K562 (cell line): ENCODE measurements around the gene NDUFAF8. TPM values are rescaled to one million over a fixed set of nuclear protein-coding genes. Genes with fewer than 3 reads are reported as not detected.

ENCODE experiments used
- ATF4 ChIP-seq: fragments of 450-650 bp; formaldehyde crosslinking; IDR thresholded peaks from 2 replicates; pipeline ENCODE4 v1.4.0; 2022; ENCODE audit warnings: mild to moderate bottlenecking, moderate library complexity
- BCLAF1 ChIP-seq, 2 experiments: fragments of 450-650 bp in 1 of 2; IDR thresholded peaks; 2 replicates each; pipeline ENCODE4 v1.6.1; 2011 to 2017; ENCODE audit warnings: low read depth in 2 of 2, antibody characterized with exemption in 1 of 2, borderline replicate concordance in 1 of 2, low read length in 1 of 2, mild to moderate bottlenecking in 1 of 2, mixed read lengths in 1 of 2; ENCODE audit not compliant: control insufficient read depth in 1 of 2
- CSDE1 ChIP-seq, 2 experiments: fragments of 450-650 bp; IDR thresholded peaks; 2 replicates each; pipeline ENCODE4 v1.6.1; 2016; ENCODE audit warnings: mild to moderate bottlenecking in 1 of 2
- DIDO1 ChIP-seq: fragments of 450-650 bp; IDR thresholded peaks from 2 replicates; pipeline ENCODE4 v1.6.1; 2016; ENCODE audit warnings: low read depth, missing biosample characterization, missing genetic modification characterization
- ETS2 ChIP-seq: IDR thresholded peaks from 2 replicates; pipeline ENCODE4 v1.6.1; 2016; ENCODE audit warnings: borderline replicate concordance, missing genetic modification characterization, mild to moderate bottlenecking, moderate library complexity, missing compliant biosample characterization; ENCODE audit not compliant: poor library complexity, severe bottlenecking
- ETV6 ChIP-seq, 3 experiments: fragments of 150-350 bp in 1 of 3; sonication (generic) in 1 of 3; formaldehyde crosslinking in 1 of 3; IDR thresholded peaks; 2 replicates each; pipeline versions ENCODE4 v1.6.1 to v1.8.0; 2014 to 2022; ENCODE audit warnings: borderline replicate concordance in 2 of 3, low read depth in 2 of 3, antibody characterized with exemption in 1 of 3, low read length in 1 of 3, mild to moderate bottlenecking in 1 of 3, missing genetic modification reagents in 1 of 3
- EWSR1 ChIP-seq: fragments of 450-650 bp; IDR thresholded peaks from 2 replicates; pipeline ENCODE4 v1.6.1; 2018; ENCODE audit warnings: borderline replicate concordance, mild to moderate bottlenecking, low read depth, moderate library complexity; ENCODE audit not compliant: partially characterized antibody
- FOXK1 ChIP-seq: sonication (generic); formaldehyde crosslinking; IDR thresholded peaks from 2 replicates; pipeline ENCODE4 v1.8.0; 2022; ENCODE audit warnings: missing genetic modification reagents, mild to moderate bottlenecking, borderline replicate concordance
- HMG20B ChIP-seq: fragments of 250-450 bp; sonication (Bioruptor Pico); IDR thresholded peaks from 2 replicates; pipeline ENCODE4 v1.5.0; 2021; ENCODE audit warnings: mild to moderate bottlenecking
- MTA1 ChIP-seq: fragments of 450-650 bp; IDR thresholded peaks from 2 replicates; pipeline ENCODE4 v1.6.1; 2017; ENCODE audit warnings: borderline replicate concordance
- NFATC3 ChIP-seq: fragments of 450-650 bp; IDR thresholded peaks from 2 replicates; pipeline ENCODE4 v1.6.1; 2017; ENCODE audit warnings: mild to moderate bottlenecking
- NFXL1 ChIP-seq: fragments of 450-650 bp; formaldehyde crosslinking; IDR thresholded peaks from 2 replicates; pipeline ENCODE4 v1.4.0; 2021; ENCODE audit warnings: mild to moderate bottlenecking
- PHF8 ChIP-seq: fragments of 200-600 bp; sonication (generic); IDR thresholded peaks from 2 replicates; pipeline ENCODE4 v1.6.1; 2012; ENCODE audit warnings: mixed run types, mild to moderate bottlenecking, inconsistent platforms, low read length, moderate library complexity, borderline replicate concordance
- RBFOX2 ChIP-seq: fragments of 200-400 bp; formaldehyde crosslinking; IDR thresholded peaks from 2 replicates; pipeline ENCODE4 v1.6.1; 2017; ENCODE audit warnings: low read depth, mild to moderate bottlenecking, low read length, moderate library complexity
- SRF ChIP-seq, 2 experiments: fragments of 250-450, 450-650 bp in 1 of 2; sonication (Bioruptor Pico) in 1 of 2; sonication (generic) in 1 of 2; formaldehyde crosslinking; IDR thresholded peaks; 2 replicates each; pipeline versions ENCODE4 v1.5.0 to v1.5.1; 2020 to 2022; ENCODE audit warnings: mild to moderate bottlenecking in 1 of 2, missing genetic modification reagents in 1 of 2
- TAF7 ChIP-seq: fragments of 450-650 bp; IDR thresholded peaks from 2 replicates; pipeline ENCODE4 v1.6.1; 2016; ENCODE audit warnings: missing genetic modification characterization, missing compliant biosample characterization
- XRCC5 ChIP-seq: fragments of 200-400 bp; formaldehyde crosslinking; IDR thresholded peaks from 2 replicates; pipeline ENCODE4 v1.6.1; 2017; ENCODE audit warnings: low read depth, mild to moderate bottlenecking, low read length
- ZNF146 ChIP-seq: IDR thresholded peaks from one replicate; pipeline ENCODE4 v1.6.1; 2018; ENCODE audit warnings: missing compliant biosample characterization; ENCODE audit not compliant: unreplicated experiment
- ZNF224 ChIP-seq: sonication (generic); formaldehyde crosslinking; IDR thresholded peaks from 2 replicates; pipeline ENCODE4 v1.8.0; 2022; ENCODE audit warnings: mild to moderate bottlenecking, missing genetic modification reagents
- ZNF75A ChIP-seq: fragments of 450-650 bp; formaldehyde crosslinking; IDR thresholded peaks from 2 replicates; pipeline ENCODE4 v1.4.0; 2020; ENCODE audit warnings: mild to moderate bottlenecking
- ZSCAN29 ChIP-seq: fragments of 450-650 bp; IDR thresholded peaks from 2 replicates; pipeline ENCODE4 v1.6.1; 2017
- polyA plus RNA-seq, 8 experiments: library from polyadenylated mRNA; depleted of rRNA in 4 of 8; stranded (reverse) in 5 of 8; unstranded in 3 of 8; fragments of >200 nt; fragmentation: Nextera tagmentation in 2 of 8; fragmentation: Illumina TruSeq in 1 of 8; extraction: Ambion mirVana in 2 of 8; extraction: Trizol in 1 of 8; gene quantifications; 2 replicates each; pipeline versions ENCODE4 v1.2.1 to v1.2.3, GENCODE V29; 2011 to 2014; ENCODE audit warnings: inconsistent platforms in 1 of 8, missing spikeins in 1 of 8
- total RNA-seq, 7 experiments: library from RNA; depleted of rRNA in 6 of 7; stranded (reverse); fragments of >200 nt in 6 of 7; fragmentation: Illumina TruSeq in 2 of 7; extraction: Trizol in 2 of 7; gene quantifications; 2 replicates each; pipeline versions ENCODE4 v1.2.1 to v1.2.3, GENCODE V29; 2011 to 2021; ENCODE audit warnings: low replicate concordance in 1 of 7
- TF ChIP-seq, protein P1 (sequence below): sonication (generic); formaldehyde crosslinking; IDR thresholded peaks from 2 replicates; pipeline ENCODE4 v1.9.0; 2022; ENCODE audit warnings: mild to moderate bottlenecking, missing genetic modification reagents
- TF ChIP-seq, protein P2 (sequence below): fragments of 250-450 bp; sonication (Bioruptor Pico); IDR thresholded peaks from 2 replicates; pipeline ENCODE4 v1.5.0; 2021

The NDUFAF8 gene
- total and polyA plus RNA-seq, 9 of the 15 experiments (the other 6 are each of a cell fraction or from before 2014, with no cell fraction given) = 13.5 to 144 (median 90.0) TPM

- no peak for TF ChIP-seq ZNF224
- no peak for TF ChIP-seq ETV6 (IDR thresholded peaks at IDR 0.05; ENCODE audit: borderline replicate concordance in 1 of 2, low read depth in 2 of 2, low read length in 1 of 2)
- no peak for TF ChIP-seq ETV6 (CRISPR knock-in tag; IDR thresholded peaks at IDR 0.05; ENCODE audit: borderline replicate concordance)
- no peak for TF ChIP-seq ZNF146 (CRISPR knock-in tag)
- TF ChIP-seq NFATC3 = no peak
- TF ChIP-seq ATF4 (CRISPR knock-in tag) = no peak
- TF ChIP-seq ZNF75A (CRISPR knock-in tag) = no peak
- no peak for TF ChIP-seq ETS2
- TF ChIP-seq HMG20B (CRISPR knock-in tag) = no peak
- TF ChIP-seq PHF8 = no peak
- TF ChIP-seq RBFOX2 = no peak
- TF ChIP-seq, protein P1, sequence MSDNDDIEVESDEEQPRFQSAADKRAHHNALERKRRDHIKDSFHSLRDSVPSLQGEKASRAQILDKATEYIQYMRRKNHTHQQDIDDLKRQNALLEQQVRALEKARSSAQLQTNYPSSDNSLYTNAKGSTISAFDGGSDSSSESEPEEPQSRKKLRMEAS (CRISPR knock-in tag) = 0 out of 2 replicates have a peak, but pooled peaks have one; percentile 58
- 0 out of 2 replicates have a peak, but pooled peaks have one; percentile 14 for TF ChIP-seq XRCC5
- no peak for TF ChIP-seq BCLAF1 (IDR thresholded peaks at IDR 0.05; ENCODE audit: borderline replicate concordance in 1 of 2, control insufficient read depth in 1 of 2, low read depth in 2 of 2, low read length in 1 of 2)
- TF ChIP-seq DIDO1 (tag) = no peak
- TF ChIP-seq TAF7 (tag) = no peak
- no peak for TF ChIP-seq NFXL1 (CRISPR knock-in tag)
- TF ChIP-seq, protein P2, sequence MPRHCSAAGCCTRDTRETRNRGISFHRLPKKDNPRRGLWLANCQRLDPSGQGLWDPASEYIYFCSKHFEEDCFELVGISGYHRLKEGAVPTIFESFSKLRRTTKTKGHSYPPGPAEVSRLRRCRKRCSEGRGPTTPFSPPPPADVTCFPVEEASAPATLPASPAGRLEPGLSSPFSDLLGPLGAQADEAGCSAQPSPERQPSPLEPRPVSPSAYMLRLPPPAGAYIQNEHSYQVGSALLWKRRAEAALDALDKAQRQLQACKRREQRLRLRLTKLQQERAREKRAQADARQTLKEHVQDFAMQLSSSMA (CRISPR knock-in tag) = no peak
- TF ChIP-seq MTA1 = no peak
- TF ChIP-seq FOXK1 (CRISPR knock-in tag) = 0 out of 2 replicates have a peak, but pooled peaks have one; percentile 30
- TF ChIP-seq EWSR1 = no peak
- no peak for TF ChIP-seq CSDE1 (IDR thresholded peaks at IDR 0.05)
- TF ChIP-seq SRF (CRISPR knock-in tag; IDR thresholded peaks at IDR 0.05) = no peak
- TF ChIP-seq ZSCAN29 = no peak
Observed at GRCh38 chr17:81239714-81240555, 817 bp downstream of the NDUFAF8 start (continued).
